ENCODE measurements around the gene SUGCT. TPM values are rescaled to one million over a fixed set of nuclear protein-coding genes. Genes with fewer than 3 reads are reported as not detected.

Gene SUGCT
- total RNA-seq, 1 donor from 2014 or later = 4.4 TPM

- no peak for DNase-seq (ENCODE audit: low read depth)
- H3K4me3 ChIP-seq (ENCODE audit: low read depth, low read length) = no peak overlapping the region
- TF ChIP-seq, protein P1, sequence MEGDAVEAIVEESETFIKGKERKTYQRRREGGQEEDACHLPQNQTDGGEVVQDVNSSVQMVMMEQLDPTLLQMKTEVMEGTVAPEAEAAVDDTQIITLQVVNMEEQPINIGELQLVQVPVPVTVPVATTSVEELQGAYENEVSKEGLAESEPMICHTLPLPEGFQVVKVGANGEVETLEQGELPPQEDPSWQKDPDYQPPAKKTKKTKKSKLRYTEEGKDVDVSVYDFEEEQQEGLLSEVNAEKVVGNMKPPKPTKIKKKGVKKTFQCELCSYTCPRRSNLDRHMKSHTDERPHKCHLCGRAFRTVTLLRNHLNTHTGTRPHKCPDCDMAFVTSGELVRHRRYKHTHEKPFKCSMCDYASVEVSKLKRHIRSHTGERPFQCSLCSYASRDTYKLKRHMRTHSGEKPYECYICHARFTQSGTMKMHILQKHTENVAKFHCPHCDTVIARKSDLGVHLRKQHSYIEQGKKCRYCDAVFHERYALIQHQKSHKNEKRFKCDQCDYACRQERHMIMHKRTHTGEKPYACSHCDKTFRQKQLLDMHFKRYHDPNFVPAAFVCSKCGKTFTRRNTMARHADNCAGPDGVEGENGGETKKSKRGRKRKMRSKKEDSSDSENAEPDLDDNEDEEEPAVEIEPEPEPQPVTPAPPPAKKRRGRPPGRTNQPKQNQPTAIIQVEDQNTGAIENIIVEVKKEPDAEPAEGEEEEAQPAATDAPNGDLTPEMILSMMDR (conservative IDR thresholded peaks at IDR 0.05; ENCODE audit: low read depth, low read length) = no peak
Measured at GRCh38 chr7:40698214-40698920, 563.6 kb downstream of the SUGCT start.

GRCh38 chr7:40698921-40699260, 564.1 kb downstream of the SUGCT start:
- no peak overlapping the region for H3K4me3 ChIP-seq (ENCODE audit: low read depth, low read length)
- TF ChIP-seq, protein P1 (conservative IDR thresholded peaks at IDR 0.05; ENCODE audit: low read depth, low read length) = no peak
- no peak for DNase-seq (ENCODE audit: low read depth)

- DNase-seq (ENCODE audit: low read depth) = no peak
- H3K4me3 ChIP-seq (ENCODE audit: low read depth, low read length) = no peak overlapping the region
- TF ChIP-seq, protein P1 (conservative IDR thresholded peaks at IDR 0.05; ENCODE audit: low read depth, low read length) = no peak
Measured at GRCh38 chr7:40700653-40701421, 566.0 kb downstream of the SUGCT start.

DNA sequence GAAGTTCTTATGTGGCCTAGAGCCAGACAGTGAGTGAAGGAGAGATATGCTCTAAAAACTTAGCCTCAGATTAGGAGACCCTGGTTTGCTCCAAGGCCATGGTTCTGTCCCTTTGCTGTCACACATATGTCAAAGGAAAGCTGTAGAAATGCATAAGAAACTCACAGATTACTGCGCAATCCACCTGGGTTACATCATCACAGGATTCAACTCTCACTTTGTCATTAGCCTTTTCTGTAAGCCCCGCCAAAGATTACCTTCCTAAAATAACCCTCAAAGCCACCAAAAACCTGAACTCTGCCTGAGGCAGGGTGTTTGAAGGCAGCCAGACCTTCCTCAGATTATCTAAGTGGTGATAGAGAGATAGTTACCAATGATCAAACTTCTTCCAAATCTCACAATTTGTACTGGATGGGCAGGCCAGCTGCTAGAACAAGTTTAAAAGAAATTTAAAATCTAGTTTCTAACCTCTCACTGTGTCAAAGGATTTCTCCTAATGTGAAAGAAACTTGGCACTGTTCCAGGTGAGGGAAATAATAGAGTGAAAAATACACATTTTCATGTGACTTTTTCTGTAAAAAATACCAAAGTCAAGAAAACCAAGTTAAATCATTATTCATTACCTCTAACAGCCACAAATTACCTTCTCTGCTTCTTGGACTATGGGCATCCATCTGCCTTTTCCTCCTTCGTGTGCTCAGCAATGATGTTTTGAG, 567.2 kb downstream of the SUGCT start:
- DNase-seq (ENCODE audit: low read depth) = no peak
- TF ChIP-seq, protein P1 (conservative IDR thresholded peaks at IDR 0.05; ENCODE audit: low read depth, low read length) = no peak

GRCh38 chr7:40704172-40704571, 569.4 kb downstream of the SUGCT start:
- H3K4me3 ChIP-seq (ENCODE audit: low read depth, low read length) = no peak overlapping the region
- TF ChIP-seq, protein P1 (conservative IDR thresholded peaks at IDR 0.05; ENCODE audit: low read depth, low read length) = peak; percentile 23
- no peak for DNase-seq (ENCODE audit: low read depth)

More for the DNA sequence above, 567.2 kb downstream of the SUGCT start:
- H3K4me3 ChIP-seq (ENCODE audit: low read depth, low read length) = no peak overlapping the region

- no peak overlapping the region for H3K4me3 ChIP-seq (ENCODE audit: low read depth, low read length)
- no peak for DNase-seq (ENCODE audit: low read depth)
- TF ChIP-seq, protein P1 (conservative IDR thresholded peaks at IDR 0.05; ENCODE audit: low read depth, low read length) = no peak
Measured at GRCh38 chr7:40706829-40707228, 572.0 kb downstream of the SUGCT start.
